ENCODE results near the gene NUDT3.
"Not testable (repeated sequence)": the region's sequence is repeated elsewhere in the genome, so short reads cannot be mapped to it uniquely, and the experiment has no call there.

Gene NUDT3

GRCh38 chr6:34393191-34393965 is 909 bp upstream of the NUDT3 start:
- DNase-seq (ENCODE audit: low spot score) = no peak

GRCh38 chr6:34391786-34392496 is 528 bp downstream of the NUDT3 start:
- no peak for DNase-seq (ENCODE audit: low spot score)

GRCh38 chr6:34391473-34391785 is 1.0 kb downstream of the NUDT3 start:
- DNase-seq (ENCODE audit: low spot score) = no peak

GRCh38 chr6:34390531-34391472 is 1.7 kb downstream of the NUDT3 start:
- peak; percentile 60 for DNase-seq (ENCODE audit: low spot score)

- DNase-seq (ENCODE audit: low spot score) = no peak
Observed at GRCh38 chr6:34389034-34389433, 3.4 kb downstream of the NUDT3 start.

GRCh38 chr6:34388421-34388820 is 4.0 kb downstream of the NUDT3 start:
- no peak for DNase-seq (ENCODE audit: low spot score)

- DNase-seq (ENCODE audit: low spot score) = peak; percentile 63
Observed at GRCh38 chr6:34386316-34387137, 5.9 kb downstream of the NUDT3 start.

GRCh38 chr6:34385793-34386195 is 6.7 kb downstream of the NUDT3 start:
- DNase-seq (ENCODE audit: low spot score) = no peak

GRCh38 chr6:34384321-34385153 is 7.9 kb downstream of the NUDT3 start:
- DNase-seq (ENCODE audit: low spot score) = no peak

GRCh38 chr6:34383656-34384320 is 8.7 kb downstream of the NUDT3 start:
- no peak for DNase-seq (ENCODE audit: low spot score)

GRCh38 chr6:34383161-34383631 is 9.3 kb downstream of the NUDT3 start:
- no peak for DNase-seq (ENCODE audit: low spot score)

- DNase-seq (ENCODE audit: low spot score) = no peak
Observed at GRCh38 chr6:34381081-34381480, 11.4 kb downstream of the NUDT3 start.

- DNase-seq (ENCODE audit: low spot score) = no peak
Observed at GRCh38 chr6:34378470-34378869, 14.0 kb downstream of the NUDT3 start.

- no peak for DNase-seq (ENCODE audit: low spot score)
Observed at GRCh38 chr6:34377984-34378383, 14.5 kb downstream of the NUDT3 start.

- DNase-seq (ENCODE audit: low spot score) = not testable (repeated sequence)
Observed at GRCh38 chr6:34377571-34377970, 14.9 kb downstream of the NUDT3 start.

GRCh38 chr6:34375833-34376232 is 16.6 kb downstream of the NUDT3 start:
- no peak for DNase-seq (ENCODE audit: low spot score)

- DNase-seq (ENCODE audit: low spot score) = no peak
Observed at GRCh38 chr6:34374508-34374907, 18.0 kb downstream of the NUDT3 start.

GRCh38 chr6:34374069-34374468 is 18.4 kb downstream of the NUDT3 start:
- no peak for DNase-seq (ENCODE audit: low spot score)

- no peak for DNase-seq (ENCODE audit: low spot score)
Observed at GRCh38 chr6:34373511-34373910, 19.0 kb downstream of the NUDT3 start.

- not testable (repeated sequence) for DNase-seq (ENCODE audit: low spot score)
Observed at GRCh38 chr6:34371865-34372264, 20.6 kb downstream of the NUDT3 start.

Data from AG08395 (cell line).